Fibroblast of mammary gland (primary cell): Measurements from ENCODE around the gene POU2F3.

Source experiments
- DNase-seq: peaks from one replicate; pipeline ENCODE4 v3.0.0-alpha.2; 2010; ENCODE audit warnings: low read depth
- H3K4me3 ChIP-seq: 2 replicates; pipeline ENCODE4 v1.5.1; 2011; ENCODE audit warnings: low read depth, mild to moderate bottlenecking, low read length, moderate library complexity; ENCODE audit not compliant: control insufficient read depth
- CTCF ChIP-seq: conservative IDR thresholded peaks from 2 replicates; pipeline ENCODE4 v1.5.1; 2011; ENCODE audit warnings: low read depth, low read length, inconsistent platforms; ENCODE audit not compliant: control insufficient read depth, insufficient read depth

The POU2F3 gene

DNA sequence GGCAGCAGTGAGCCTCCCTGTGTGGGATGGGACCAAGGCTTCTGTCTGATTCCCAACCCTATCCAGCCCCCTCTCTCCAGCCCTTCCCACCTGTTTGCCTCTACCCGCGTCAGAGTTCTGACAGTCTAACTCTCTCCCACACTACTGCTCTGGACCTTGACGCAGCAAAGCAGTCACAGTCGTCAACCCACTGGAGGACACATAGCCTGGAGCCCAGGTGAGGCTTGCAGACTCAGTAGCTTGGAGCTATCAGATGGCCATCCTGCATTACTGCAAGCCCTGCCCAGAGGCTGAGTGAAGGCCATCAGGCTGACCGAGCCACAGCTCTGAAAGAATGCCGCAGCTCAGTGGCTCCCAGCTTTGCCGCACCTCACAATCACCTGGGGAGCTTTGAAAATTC is 25.4 kb upstream of the POU2F3 start:
- no peak for DNase-seq
- no peak overlapping the region for H3K4me3 ChIP-seq
- TF ChIP-seq CTCF = no peak

DNA sequence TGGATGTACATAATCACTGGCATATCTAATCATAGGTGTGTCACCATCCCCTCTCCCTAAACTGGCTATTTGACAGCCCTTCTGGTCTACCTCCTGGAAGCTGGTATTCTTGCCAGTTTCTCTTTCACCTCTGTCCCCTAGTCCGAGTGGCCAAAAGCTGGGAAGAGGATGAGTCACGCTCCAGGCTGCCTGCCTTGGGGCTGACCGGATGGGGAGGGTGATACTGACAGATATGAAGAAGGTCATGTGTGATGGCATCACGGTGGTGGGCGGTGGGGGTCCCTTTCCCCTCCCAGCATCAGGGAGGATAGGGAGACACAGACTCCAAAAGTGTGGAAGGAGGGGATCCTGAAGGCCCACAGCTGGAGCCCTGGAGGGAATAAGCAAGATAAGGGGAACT is 24.3 kb upstream of the POU2F3 start:
- TF ChIP-seq CTCF = no peak
- no peak overlapping the region for H3K4me3 ChIP-seq
- DNase-seq = peak; percentile 77

- TF ChIP-seq CTCF = no peak
- DNase-seq = no peak
- H3K4me3 ChIP-seq = no peak overlapping the region
Measured at GRCh38 chr11:120216426-120217102, 23.4 kb upstream of the POU2F3 start.

DNA sequence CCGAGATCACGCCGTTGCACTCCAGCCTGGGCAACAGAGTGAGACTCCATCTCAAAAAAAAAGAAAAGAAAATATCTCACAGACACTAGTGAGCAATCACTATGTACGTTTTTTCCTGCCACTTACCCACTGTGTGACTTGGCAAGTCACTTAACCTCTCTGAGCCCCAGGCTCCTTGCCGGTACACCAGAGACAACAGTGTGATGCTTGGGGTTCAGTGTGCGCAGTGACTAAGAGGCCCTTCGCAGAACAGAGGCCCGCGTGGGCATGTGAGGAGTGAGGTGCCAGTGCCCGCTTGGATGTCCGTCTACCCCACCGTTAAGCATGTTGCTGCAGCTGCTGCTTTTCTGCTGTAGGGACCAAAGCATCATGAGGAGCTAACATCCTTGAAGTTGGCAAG is 22.4 kb upstream of the POU2F3 start:
- no peak for DNase-seq
- TF ChIP-seq CTCF = no peak
- no peak overlapping the region for H3K4me3 ChIP-seq

DNA sequence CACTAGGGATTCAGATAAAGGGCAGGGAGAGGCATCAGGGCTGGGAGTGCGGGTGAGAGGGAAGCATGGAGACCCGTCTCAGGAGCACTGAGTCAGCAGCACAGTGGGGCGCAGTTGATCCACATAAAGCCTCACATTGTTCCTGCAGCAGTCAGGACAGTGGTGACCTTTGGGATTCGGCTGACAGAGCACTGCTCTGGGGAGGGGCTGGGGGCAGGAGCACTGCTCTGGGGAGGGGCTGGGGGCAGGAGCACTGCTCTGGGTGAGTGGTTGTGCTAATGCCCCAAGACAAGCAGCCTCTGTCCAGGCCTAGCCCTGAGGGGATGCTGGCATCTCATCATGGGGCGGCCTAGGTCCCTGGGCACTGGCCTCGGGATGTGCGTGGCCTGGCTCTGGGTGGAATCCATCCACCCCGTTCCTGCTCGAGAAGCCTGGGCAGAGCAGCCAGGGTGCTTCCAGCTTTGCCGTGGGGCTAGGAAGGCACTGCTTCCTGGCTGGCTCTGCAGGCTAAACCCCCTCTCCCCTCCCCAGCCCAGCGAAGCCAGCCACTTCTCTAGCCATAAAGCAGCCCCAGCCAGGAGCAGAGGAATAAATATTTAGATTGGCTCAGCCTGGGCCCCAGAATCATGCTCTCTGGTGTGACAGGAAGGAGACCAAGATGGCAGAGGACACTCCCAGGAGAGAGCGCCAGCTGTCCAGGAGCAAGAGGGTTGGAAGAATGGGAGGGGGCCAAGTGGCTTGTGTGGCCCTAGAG is 21.8 kb upstream of the POU2F3 start:
- no peak for DNase-seq
- no peak for TF ChIP-seq CTCF
- H3K4me3 ChIP-seq = no peak overlapping the region

DNA sequence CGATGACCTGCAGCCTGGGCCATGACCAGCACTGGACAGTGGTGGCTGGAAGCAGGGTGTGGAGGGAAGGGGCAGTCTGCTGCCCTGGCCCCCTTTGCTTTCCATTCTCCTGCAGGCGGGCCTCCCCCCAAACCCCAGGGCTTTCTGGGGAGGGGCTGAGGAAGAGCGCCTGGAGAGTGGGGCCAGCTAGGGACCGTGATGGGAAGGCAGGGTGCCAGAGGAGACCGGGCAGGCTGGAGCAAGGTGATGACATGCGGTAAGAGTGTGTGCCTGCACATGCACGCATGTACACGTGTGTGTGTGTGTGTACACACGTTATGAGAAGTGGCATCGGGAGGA is 21.3 kb upstream of the POU2F3 start:
- DNase-seq = no peak
- no peak for TF ChIP-seq CTCF
- no peak overlapping the region for H3K4me3 ChIP-seq
